GM12878 (cell line): ENCODE results near the gene MYBBP1A.

Experiments used
- EED ChIP-seq: sonication (generic); IDR thresholded peaks from 2 replicates; pipeline ENCODE4 v1.6.1; 2016; ENCODE audit warnings: antibody characterized with exemption, low read depth
- ZNF207 ChIP-seq: fragments of 450-650 bp; IDR thresholded peaks from 2 replicates; pipeline ENCODE4 v1.6.1; 2014; ENCODE audit warnings: antibody characterized with exemption, mild to moderate bottlenecking, borderline replicate concordance
- TF ChIP-seq, protein P1 (sequence below): IDR thresholded peaks from 2 replicates; pipeline ENCODE4 v1.6.1; 2011; ENCODE audit warnings: mild to moderate bottlenecking, low read depth, low read length, moderate library complexity; ENCODE audit not compliant: insufficient replicate concordance

DNA sequence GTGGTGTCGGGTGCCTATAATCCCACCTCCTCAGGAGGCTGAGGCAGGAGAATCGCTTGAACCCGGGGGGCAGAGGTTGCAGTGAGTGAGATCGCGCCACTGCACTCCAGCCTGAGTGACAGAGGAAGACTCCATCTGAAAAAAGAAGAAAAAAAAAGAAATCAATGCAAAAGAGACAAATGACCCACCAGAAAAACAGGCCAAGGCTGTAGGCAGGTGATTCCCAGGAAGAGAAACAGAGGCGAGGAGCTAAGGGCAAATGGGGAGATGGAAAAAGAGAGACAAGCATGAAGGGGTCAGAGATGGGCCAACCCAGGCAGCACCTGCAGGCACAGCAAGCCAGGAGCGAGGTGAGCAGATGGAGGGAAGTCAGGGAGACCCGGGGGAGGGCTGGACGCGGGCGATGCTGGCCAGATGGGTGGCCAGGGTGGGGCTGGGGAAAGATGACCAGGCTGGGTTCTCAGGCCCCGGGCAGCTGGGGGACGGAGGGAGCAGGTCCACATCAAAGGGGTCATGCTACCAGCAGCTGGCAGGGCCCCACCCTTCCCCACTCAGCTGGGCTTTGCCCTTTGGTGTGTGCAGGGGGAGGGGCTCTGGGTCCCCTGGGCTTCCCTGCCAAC lies 25.5 kb downstream of the MYBBP1A start:
- TF ChIP-seq EED (no peak), ZNF207 (no peak)
- TF ChIP-seq, protein P1, sequence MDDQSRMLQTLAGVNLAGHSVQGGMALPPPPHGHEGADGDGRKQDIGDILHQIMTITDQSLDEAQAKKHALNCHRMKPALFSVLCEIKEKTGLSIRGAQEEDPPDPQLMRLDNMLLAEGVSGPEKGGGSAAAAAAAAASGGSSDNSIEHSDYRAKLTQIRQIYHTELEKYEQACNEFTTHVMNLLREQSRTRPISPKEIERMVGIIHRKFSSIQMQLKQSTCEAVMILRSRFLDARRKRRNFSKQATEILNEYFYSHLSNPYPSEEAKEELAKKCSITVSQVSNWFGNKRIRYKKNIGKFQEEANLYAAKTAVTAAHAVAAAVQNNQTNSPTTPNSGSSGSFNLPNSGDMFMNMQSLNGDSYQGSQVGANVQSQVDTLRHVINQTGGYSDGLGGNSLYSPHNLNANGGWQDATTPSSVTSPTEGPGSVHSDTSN = no peak
